ENCODE measurements around the gene SLC25A41. TPM values are rescaled to one million over a fixed set of nuclear protein-coding genes. Genes with fewer than 3 reads are reported as not detected.
"Not testable (repeated sequence)": the region's sequence is repeated elsewhere in the genome, so short reads cannot be mapped to it uniquely, and the experiment has no call there.

The SLC25A41 gene
- total and polyA plus RNA-seq, 5 donors: 0.21 to 0.54 (median 0.36) TPM

DNA sequence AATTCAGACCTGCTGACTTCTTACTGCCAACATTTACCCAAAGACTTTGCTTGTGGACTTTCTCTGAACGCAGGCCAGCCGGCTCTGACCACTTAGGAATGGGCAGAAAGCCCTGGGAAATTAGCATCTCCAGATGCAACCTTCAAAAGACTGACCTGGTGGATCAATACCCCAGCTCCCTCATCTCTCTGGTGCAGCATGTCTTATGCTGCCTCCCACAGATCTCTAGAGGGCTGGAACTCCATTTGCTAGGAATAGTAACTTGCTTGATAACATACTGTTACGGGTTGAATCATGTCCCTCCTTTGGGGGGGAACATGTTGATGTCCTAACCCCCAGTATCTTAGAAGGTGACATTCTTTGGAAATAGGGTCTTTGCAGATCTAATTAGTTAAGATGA lies 12.9 kb upstream of the SLC25A41 start:
- no peaks in the 10 kb centered on the region for H3K4me1 ChIP-seq (ENCODE audit: control insufficient read depth, insufficient read depth, low read length)
- no peak for ATAC-seq
- intact Hi-C loops (cut with DNase I): no loop called here
- DNase-seq: no peak
- 96% methylated on average over 3 of the region's 3 CpGs for WGBS
- no peaks in the 10 kb centered on the region for H3K9me3 ChIP-seq (ENCODE audit: control insufficient read depth, low read length)
- H3K4me3 ChIP-seq (ENCODE audit: low read length): no peak overlapping the region
- H3K27ac ChIP-seq (ENCODE audit: low read length): no peak overlapping the region
- no peaks in the 10 kb centered on the region for H3K27me3 ChIP-seq (ENCODE audit: control insufficient read depth, insufficient read depth)

DNA sequence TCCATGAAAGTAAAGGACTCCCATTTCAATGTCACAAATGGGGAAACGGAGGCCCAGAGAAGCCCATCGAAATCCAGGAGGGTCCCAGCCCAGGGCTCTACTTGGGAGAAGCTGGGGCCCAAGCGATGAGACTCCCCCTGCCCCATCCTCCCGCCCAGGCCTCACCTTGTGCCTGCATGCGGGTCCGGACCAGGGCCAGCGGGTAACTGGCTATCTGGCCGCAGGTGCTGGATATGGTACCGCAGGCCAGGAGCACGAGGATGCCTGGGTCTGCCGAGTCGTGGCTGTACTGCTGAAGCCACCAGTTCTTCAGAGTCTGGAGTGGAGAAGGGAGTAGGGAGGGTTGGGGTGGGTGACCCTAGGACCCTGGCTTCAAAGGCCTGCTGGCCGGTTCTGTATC lies 10.4 kb upstream of the SLC25A41 start:
- no peaks in the 10 kb centered on the region for H3K9me3 ChIP-seq (ENCODE audit: control insufficient read depth, low read length)
- no peak for ATAC-seq
- no peaks in the 10 kb centered on the region for H3K4me1 ChIP-seq (ENCODE audit: control insufficient read depth, insufficient read depth, low read length)
- WGBS: 89% methylated on average over 13 of the region's 13 CpGs
- H3K27ac ChIP-seq (ENCODE audit: low read length): no peak overlapping the region
- H3K4me3 ChIP-seq (ENCODE audit: low read length): no peak overlapping the region
- intact Hi-C loops (cut with DNase I): no loop called here
- no peaks in the 10 kb centered on the region for H3K27me3 ChIP-seq (ENCODE audit: control insufficient read depth, insufficient read depth)
- DNase-seq: peak in 1 of 3 donors; percentile 37

DNA sequence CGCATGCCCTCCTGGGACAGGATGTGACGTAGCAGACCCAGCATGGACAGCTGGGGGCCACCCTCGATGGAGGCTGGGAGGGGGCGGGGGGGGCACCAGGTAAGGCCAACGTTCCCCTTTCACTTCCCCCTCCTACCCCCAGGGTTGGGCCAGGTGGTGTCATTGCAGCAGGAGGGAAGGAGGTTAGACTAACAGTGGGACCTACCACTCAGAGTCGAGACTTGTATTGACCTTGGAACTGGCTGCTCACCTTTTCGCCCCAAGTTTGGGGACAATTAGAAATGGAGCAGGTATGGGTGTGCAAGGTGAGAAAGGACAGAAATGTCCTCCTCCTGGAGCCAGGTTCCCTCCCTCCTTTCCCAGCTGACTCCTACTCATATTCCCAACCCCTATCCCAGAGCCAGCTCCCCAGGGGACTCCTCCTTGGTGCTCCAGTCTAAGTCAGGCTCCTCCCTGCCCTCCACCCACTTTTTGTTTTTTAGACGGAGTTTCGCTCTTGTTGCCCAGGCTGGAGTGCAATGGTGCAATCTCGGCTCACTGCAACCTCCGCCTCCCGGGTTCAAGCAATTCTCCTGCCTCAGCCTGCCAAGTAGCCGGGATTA lies 8.6 kb upstream of the SLC25A41 start:
- no peaks in the 10 kb centered on the region for H3K27me3 ChIP-seq (ENCODE audit: control insufficient read depth, insufficient read depth)
- H3K27ac ChIP-seq (ENCODE audit: low read length): no peak overlapping the region
- no peaks in the 10 kb centered on the region for H3K4me1 ChIP-seq (ENCODE audit: control insufficient read depth, insufficient read depth, low read length)
- DNase-seq (no peak), ATAC-seq (no peak)
- WGBS: 82% methylated on average over 13 of the region's 13 CpGs
- intact Hi-C loops (cut with DNase I): no loop called here
- no peak overlapping the region for H3K4me3 ChIP-seq (ENCODE audit: low read length)
- no peaks in the 10 kb centered on the region for H3K9me3 ChIP-seq (ENCODE audit: control insufficient read depth, low read length)

DNA sequence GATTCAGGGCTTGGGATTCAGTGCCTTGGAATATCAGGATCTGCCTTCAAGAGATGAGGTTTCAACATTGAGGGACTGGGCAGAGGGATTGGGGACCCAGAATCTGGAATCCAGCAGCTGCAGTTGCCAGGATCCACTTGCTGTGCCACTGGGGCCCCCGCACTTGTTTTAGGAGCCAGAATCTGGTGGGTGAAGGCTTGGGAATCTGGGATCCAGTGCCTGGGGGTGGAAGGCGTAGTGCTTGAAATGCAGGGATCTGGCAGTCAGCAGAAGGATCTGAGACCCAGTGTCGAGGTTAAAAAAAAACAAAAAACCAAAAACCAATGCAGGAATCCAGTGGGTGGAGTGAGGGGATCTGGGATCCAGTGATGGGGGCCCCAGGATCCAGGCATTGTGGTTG lies 7.3 kb upstream of the SLC25A41 start:
- Histone ChIP-seq H3K4me3 (ENCODE audit: low read length) (no peak overlapping the region), H3K9me3 (ENCODE audit: control insufficient read depth, low read length) (no peaks in the 10 kb centered on the region), H3K27me3 (ENCODE audit: control insufficient read depth, insufficient read depth) (no peaks in the 10 kb centered on the region), H3K4me1 (ENCODE audit: control insufficient read depth, insufficient read depth, low read length) (no peaks in the 10 kb centered on the region), H3K27ac (ENCODE audit: low read length) (no peak overlapping the region)
- no peak for DNase-seq
- ATAC-seq: no peak
- intact Hi-C loops (cut with DNase I): no loop called here
- WGBS: 83% methylated on average over 3 of the region's 3 CpGs

DNA sequence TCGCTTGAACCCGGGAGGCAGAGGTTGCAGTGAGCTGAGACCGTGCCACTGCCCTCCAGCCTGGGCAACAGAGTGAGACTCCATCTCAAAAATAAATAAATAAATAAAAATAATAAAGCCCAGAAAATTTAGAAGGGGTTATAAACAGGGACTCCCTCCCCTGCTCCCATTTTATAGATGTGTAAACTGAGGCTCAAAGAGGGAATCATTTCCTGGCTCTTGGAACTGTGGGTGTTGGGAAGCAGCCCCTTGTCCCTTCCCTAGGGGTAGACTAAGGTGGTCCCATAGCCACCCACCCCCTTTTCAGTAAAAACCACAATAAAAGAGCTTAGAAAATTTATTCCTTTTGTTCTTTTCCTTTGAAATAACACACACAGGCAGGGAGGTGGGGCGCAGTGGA lies 6.2 kb upstream of the SLC25A41 start:
- no peak for DNase-seq

DNA sequence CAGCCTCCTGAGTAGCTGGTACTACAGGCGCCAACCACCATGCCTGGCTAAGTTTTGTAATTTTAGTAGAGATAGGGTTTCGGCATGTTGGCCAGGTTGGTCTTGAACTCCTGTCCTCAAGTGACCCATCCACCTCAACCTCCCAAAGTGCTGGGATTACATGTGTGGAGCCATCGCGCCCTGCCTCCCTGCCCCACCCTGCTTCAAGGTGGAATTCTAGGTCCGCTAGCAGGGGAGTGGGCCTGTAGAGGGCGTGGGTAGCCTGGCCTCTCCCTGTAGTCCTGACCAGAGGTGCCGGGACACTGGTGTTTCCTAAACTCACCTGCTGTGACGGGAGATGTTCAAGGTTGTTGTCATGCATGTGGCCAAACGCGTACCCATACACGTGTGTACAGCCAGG lies 398 bp downstream of the SLC25A41 start:
- ATAC-seq (no peak), DNase-seq (peak in 1 of 3 donors; percentile 8)
- H3K9me3 ChIP-seq (ENCODE audit: control insufficient read depth, low read length): no peaks in the 10 kb centered on the region
- no peak overlapping the region for H3K4me3 ChIP-seq (ENCODE audit: low read length)
- intact Hi-C loops (cut with DNase I): no loop called here
- H3K27ac ChIP-seq (ENCODE audit: low read length): no peak overlapping the region
- no peaks in the 10 kb centered on the region for H3K27me3 ChIP-seq (ENCODE audit: control insufficient read depth, insufficient read depth)
- 87% methylated on average over 11 of the region's 11 CpGs for WGBS
- H3K4me1 ChIP-seq (ENCODE audit: control insufficient read depth, insufficient read depth, low read length): no peaks in the 10 kb centered on the region

More for the DNA sequence above, 6.2 kb upstream of the SLC25A41 start:
- H3K27me3 ChIP-seq (ENCODE audit: control insufficient read depth, insufficient read depth): no peaks in the 10 kb centered on the region
- no peaks in the 10 kb centered on the region for H3K9me3 ChIP-seq (ENCODE audit: control insufficient read depth, low read length)
- intact Hi-C loops (cut with DNase I): no loop called here
- H3K27ac ChIP-seq (ENCODE audit: low read length): no peak overlapping the region
- no peaks in the 10 kb centered on the region for H3K4me1 ChIP-seq (ENCODE audit: control insufficient read depth, insufficient read depth, low read length)
- 89% methylated on average over 4 of the region's 4 CpGs for WGBS
- H3K4me3 ChIP-seq (ENCODE audit: low read length): no peak overlapping the region
- ATAC-seq: no peak

DNA sequence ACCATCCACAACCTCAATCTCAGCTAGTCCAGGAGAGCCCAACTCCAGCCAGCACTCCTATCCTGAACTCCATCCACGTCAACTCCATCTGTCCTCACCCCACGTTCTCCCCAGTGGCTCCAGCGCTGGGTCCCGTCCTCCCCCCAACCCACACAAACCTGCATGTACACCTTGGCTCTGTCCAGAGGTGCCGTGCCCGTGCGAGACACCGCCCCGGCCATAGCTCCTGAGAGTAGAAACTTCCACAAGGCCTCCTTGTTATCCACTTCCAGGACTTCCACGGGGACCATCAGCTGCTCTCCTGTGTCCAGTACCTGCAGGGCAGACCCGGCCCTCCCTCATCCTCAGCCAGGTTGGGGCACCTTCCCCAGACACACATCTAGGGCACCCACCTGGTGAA lies 1.7 kb downstream of the SLC25A41 start:
- no peaks in the 10 kb centered on the region for H3K9me3 ChIP-seq (ENCODE audit: control insufficient read depth, low read length)
- H3K27ac ChIP-seq (ENCODE audit: low read length): no peak overlapping the region
- no peak overlapping the region for H3K4me3 ChIP-seq (ENCODE audit: low read length)
- no peaks in the 10 kb centered on the region for H3K4me1 ChIP-seq (ENCODE audit: control insufficient read depth, insufficient read depth, low read length)
- intact Hi-C loops (cut with DNase I): no loop called here
- DNase-seq (peak in 1 of 3 donors; percentile 41), ATAC-seq (no peak)
- H3K27me3 ChIP-seq (ENCODE audit: control insufficient read depth, insufficient read depth): no peaks in the 10 kb centered on the region
- 91% methylated on average over 11 of the region's 11 CpGs for WGBS

DNA sequence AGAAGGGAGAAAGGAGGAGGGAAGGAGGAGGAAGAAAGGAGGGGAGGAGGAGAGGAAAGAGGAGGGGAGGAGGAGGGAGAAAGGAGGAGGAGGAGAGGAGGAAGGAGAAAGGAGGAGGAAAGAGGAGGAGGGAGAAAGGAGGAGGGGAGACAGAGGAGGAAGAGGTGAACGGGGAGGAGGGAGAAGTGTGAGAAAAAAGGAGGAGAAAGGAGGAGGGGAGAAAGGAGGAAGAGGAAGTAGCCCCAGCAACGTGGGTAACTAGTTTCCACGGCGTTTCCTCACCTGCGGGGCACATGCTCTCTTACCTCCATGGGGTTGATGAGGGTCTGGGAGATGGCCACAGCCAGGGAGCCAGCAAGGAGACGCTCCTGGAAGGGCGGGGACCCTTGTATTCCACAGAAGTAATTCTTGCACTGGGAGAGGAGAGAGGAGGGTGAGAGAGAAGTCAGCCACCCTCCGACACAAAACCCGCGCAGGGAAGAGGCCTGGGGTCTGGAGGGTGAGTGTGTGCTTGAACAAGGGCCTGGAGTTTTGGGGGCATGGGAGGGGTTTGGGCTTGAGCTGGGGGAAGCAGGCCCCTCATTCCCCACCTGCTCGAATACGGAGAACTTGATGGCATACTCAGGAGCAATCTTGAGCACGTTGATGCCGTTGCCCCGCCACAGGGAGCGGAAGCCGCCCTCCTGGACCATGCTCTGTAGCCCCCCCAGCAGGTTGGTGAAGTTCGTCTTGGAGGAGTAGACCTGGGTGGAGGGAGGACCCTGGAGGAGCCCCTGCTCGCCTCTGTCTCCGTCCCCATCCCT lies 3.9 kb downstream of the SLC25A41 start:
- Histone ChIP-seq H3K27ac (ENCODE audit: low read length) (no peak overlapping the region), H3K4me3 (ENCODE audit: low read length) (no peak overlapping the region), H3K27me3 (ENCODE audit: control insufficient read depth, insufficient read depth) (no peaks in the 10 kb centered on the region), H3K9me3 (ENCODE audit: control insufficient read depth, low read length) (no peaks in the 10 kb centered on the region), H3K4me1 (ENCODE audit: control insufficient read depth, insufficient read depth, low read length) (no peaks in the 10 kb centered on the region)
- DNase-seq: peak in 1 of 3 donors; percentile 24
- WGBS: 64% methylated on average over 20 of the region's 20 CpGs
- intact Hi-C loops (cut with DNase I): no loop called here
- ATAC-seq: no peak

DNA sequence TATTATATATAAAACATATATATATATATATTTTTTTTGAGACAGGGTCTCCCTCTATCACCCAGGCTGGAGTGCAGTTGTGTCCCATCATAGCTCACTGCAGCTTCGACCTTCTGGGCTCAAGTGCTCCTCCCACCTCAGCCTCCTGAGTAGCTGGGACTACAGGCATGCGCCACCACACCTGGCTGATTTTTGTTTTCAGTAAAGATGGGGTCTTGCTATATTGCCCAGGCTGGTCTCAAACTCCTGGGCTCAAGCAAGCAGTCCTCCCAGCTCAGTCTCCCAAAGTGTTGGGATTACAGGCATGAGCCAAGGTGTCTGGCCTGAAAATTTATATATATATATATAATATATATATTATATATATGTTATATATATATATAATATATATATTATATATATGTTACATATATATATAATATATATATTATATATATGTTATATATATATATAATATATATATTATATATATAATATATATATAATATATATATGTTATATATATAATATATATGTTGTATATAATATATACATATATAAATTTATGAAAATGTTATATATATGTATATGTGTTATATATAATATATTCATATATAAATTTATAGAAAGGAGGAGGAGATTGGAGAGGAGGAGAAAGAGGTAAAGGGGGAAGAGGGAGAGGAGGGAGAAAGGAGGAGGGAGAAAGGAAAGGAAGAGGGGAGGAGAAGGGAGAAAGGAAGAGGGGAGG lies 4.7 kb downstream of the SLC25A41 start:
- WGBS: 98% methylated on average over 2 of the region's 2 CpGs
- H3K27ac ChIP-seq (ENCODE audit: low read length); intact Hi-C loops (cut with DNase I); H3K4me1 ChIP-seq (ENCODE audit: control insufficient read depth, insufficient read depth, low read length); ATAC-seq; DNase-seq; H3K27me3 ChIP-seq (ENCODE audit: control insufficient read depth, insufficient read depth); H3K9me3 ChIP-seq (ENCODE audit: control insufficient read depth, low read length); H3K4me3 ChIP-seq (ENCODE audit: low read length): not testable (repeated sequence)

DNA sequence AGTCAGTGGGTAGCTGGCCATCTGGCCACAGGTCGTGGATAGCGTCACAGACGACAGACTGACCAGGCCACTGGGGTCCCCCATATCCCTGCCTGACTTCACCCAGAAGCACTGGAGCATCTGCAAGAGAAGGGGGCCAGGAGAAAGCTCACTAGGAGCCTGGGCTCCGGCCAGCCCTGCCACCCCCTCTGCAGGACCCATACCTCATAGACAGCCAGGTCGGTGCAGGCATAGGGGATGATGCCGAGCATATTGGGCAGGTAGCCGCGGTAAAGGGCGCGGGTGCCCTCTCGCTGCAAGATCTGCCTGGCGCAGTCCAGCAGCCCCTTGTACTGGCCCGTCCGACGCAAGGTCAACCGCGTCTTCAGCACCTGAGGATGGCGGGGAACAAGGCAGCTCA lies 6.4 kb downstream of the SLC25A41 start:
- 97% methylated on average over 18 of the region's 18 CpGs for WGBS
- DNase-seq: peak in 1 of 3 donors; percentile 51
- H3K27ac ChIP-seq (ENCODE audit: low read length): no peak overlapping the region
- intact Hi-C loops (cut with DNase I): no loop called here
- no peak for ATAC-seq
- H3K27me3 ChIP-seq (ENCODE audit: control insufficient read depth, insufficient read depth): no peaks in the 10 kb centered on the region
- H3K4me3 ChIP-seq (ENCODE audit: low read length): no peak overlapping the region
- peaks cover 5% of the 10 kb centered on the region for H3K4me1 ChIP-seq (ENCODE audit: control insufficient read depth, insufficient read depth, low read length)
- no peaks in the 10 kb centered on the region for H3K9me3 ChIP-seq (ENCODE audit: control insufficient read depth, low read length)
